Measurements from ENCODE around the gene ATP1A3.
A peak's percentile ranks its signal among the peaks of the same experiment; 100 is the strongest.

ATP1A3 gene

GRCh38 chr19:41924151-41925145, 69.6 kb downstream of the ATP1A3 start:
- H3K9me3 Mint-ChIP-seq: no peaks in the 10 kb centered on the region
- no peak overlapping the region for H3K4me3 Mint-ChIP-seq
- H3K36me3 Mint-ChIP-seq (ENCODE audit: low read depth): no peaks in the 10 kb centered on the region
- H3K27me3 Mint-ChIP-seq (ENCODE audit: low read depth): peaks cover 14% of the 10 kb centered on the region
- TF ChIP-seq CTCF (IDR thresholded peaks at IDR 0.05; ENCODE audit: unreplicated experiment in 3 of 3): no peak
- no peak overlapping the region for H3K27ac Mint-ChIP-seq
- H3K4me1 Mint-ChIP-seq: peaks cover 8% of the 10 kb centered on the region

GRCh38 chr19:41923045-41923788, 70.8 kb downstream of the ATP1A3 start:
- Mint-ChIP-seq H3K9me3 (no peaks in the 10 kb centered on the region), H3K4me3 (peak overlapping the region in 1 of 3 experiments; percentile 2), H3K36me3 (ENCODE audit: low read depth) (no peaks in the 10 kb centered on the region), H3K27ac (no peak overlapping the region), H3K27me3 (ENCODE audit: low read depth) (peaks cover 4% of the 10 kb centered on the region), H3K4me1 (no peaks in the 10 kb centered on the region)
- TF ChIP-seq CTCF (IDR thresholded peaks at IDR 0.05; ENCODE audit: unreplicated experiment in 3 of 3): no peak

- Mint-ChIP-seq H3K27me3 (ENCODE audit: low read depth) (no peaks in the 10 kb centered on the region), H3K4me1 (no peaks in the 10 kb centered on the region), H3K4me3 (no peak overlapping the region), H3K36me3 (ENCODE audit: low read depth) (no peaks in the 10 kb centered on the region), H3K27ac (no peak overlapping the region), H3K9me3 (no peaks in the 10 kb centered on the region)
- TF ChIP-seq CTCF (IDR thresholded peaks at IDR 0.05; ENCODE audit: unreplicated experiment in 3 of 3): no peak
These were observed 71.4 kb downstream of the ATP1A3 start for GRCh38 chr19:41922585-41922984.

- H3K4me1 Mint-ChIP-seq: no peaks in the 10 kb centered on the region
- H3K27me3 Mint-ChIP-seq (ENCODE audit: low read depth): no peaks in the 10 kb centered on the region
- H3K36me3 Mint-ChIP-seq (ENCODE audit: low read depth): no peaks in the 10 kb centered on the region
- no peaks in the 10 kb centered on the region for H3K9me3 Mint-ChIP-seq
- H3K27ac Mint-ChIP-seq: no peak overlapping the region
- TF ChIP-seq CTCF (IDR thresholded peaks at IDR 0.05; ENCODE audit: unreplicated experiment in 3 of 3): no peak
- H3K4me3 Mint-ChIP-seq: no peak overlapping the region
These were observed 72.2 kb downstream of the ATP1A3 start for GRCh38 chr19:41921577-41922576.

- Mint-ChIP-seq H3K27me3 (ENCODE audit: low read depth) (no peaks in the 10 kb centered on the region), H3K27ac (no peak overlapping the region)
These were observed 73.0 kb downstream of the ATP1A3 start for GRCh38 chr19:41920882-41921576.

More at GRCh38 chr19:41920882-41921576, 73.0 kb downstream of the ATP1A3 start:
- Mint-ChIP-seq H3K36me3 (ENCODE audit: low read depth) (no peaks in the 10 kb centered on the region), H3K4me3 (no peak overlapping the region), H3K4me1 (no peaks in the 10 kb centered on the region), H3K9me3 (no peaks in the 10 kb centered on the region)
- TF ChIP-seq CTCF (IDR thresholded peaks at IDR 0.05; ENCODE audit: unreplicated experiment in 3 of 3): no peak
